Left ventricle myocardium superior (tissue), 1 donor: ENCODE data around the gene DLGAP1. TPM values are rescaled to one million over a fixed set of nuclear protein-coding genes. Genes with fewer than 3 reads are reported as not detected.
A peak's percentile ranks its signal among the peaks of the same experiment; 100 is the strongest.

ENCODE experiments used
- ATAC-seq: fragments of 200-7000 bp; cut with Tn5 transposase; one replicate; pipeline ENCODE4 v1.9.1; 2020; ENCODE audit warnings: mild to moderate bottlenecking, moderate library complexity
- DNase-seq: peaks from one replicate; pipeline ENCODE4 v3.0.0-alpha.2; 2020
- intact Hi-C: fragments of 100-400 bp; cut with micrococcal nuclease; formaldehyde crosslinking; loops from one replicate; pipeline ENCODE4 v1.11.0; 2022
- total RNA-seq: library from RNA; stranded (reverse); fragmentation: NEBNext Ultra II Directional; extraction: Animal tissue kit (Norgen Biotek cat#: 25700); gene quantifications from one replicate; pipeline ENCODE4 v1.2.1, GENCODE V29; 2021
- donor health status: DM: no; HTN: yes; CAD: no; lungs with severe emphysema.

The DLGAP1 gene
- total RNA-seq, 1 donor from 2014 or later: not detected

DNA sequence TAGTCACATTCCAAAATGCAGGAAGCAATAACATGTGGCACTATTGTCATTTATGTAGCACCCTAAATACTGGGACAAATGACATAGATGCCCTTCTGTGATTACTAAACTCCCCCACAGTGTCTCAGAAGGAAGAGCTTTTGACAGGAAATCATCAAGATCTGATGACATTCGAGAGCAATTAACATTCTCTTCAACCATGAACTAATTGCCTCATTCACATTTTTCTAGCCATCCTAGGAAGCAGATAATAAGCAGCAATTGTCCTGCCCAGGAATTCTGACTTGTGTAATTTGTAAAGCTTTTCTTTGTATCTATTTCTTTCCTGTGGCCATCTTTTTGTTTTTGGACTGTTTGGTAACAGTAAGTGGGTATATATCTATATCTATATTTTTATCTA lies 712.6 kb downstream of the DLGAP1 start:
- intact Hi-C loops: no loop called here
- ATAC-seq (no peak), DNase-seq (no peak)

DNA sequence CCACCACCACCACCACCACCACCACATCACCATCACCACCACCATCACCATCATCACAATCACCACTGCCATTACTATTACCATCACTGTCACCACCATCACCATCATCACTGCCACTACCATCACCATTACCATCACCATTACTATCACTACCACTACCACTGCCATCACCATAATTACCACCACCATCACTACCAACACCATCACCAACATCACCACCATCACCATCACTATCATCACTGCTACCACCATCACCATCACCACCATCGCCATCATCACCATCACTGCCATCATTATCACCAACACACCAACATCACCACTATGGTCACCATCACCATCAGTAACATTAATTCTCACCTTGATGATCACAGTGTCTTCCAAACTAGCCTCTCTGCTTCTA lies 713.8 kb downstream of the DLGAP1 start:
- intact Hi-C loops: no loop called here
- no peak for DNase-seq
- ATAC-seq: no peak

- ATAC-seq (no peak), DNase-seq (no peak)
- intact Hi-C loops: no loop called here
Measured at GRCh38 chr18:3728704-3729437, 726.2 kb downstream of the DLGAP1 start.

GRCh38 chr18:3727274-3727673 lies 727.8 kb downstream of the DLGAP1 start:
- intact Hi-C loops: no loop called here
- no peak for DNase-seq
- no peak for ATAC-seq

DNA sequence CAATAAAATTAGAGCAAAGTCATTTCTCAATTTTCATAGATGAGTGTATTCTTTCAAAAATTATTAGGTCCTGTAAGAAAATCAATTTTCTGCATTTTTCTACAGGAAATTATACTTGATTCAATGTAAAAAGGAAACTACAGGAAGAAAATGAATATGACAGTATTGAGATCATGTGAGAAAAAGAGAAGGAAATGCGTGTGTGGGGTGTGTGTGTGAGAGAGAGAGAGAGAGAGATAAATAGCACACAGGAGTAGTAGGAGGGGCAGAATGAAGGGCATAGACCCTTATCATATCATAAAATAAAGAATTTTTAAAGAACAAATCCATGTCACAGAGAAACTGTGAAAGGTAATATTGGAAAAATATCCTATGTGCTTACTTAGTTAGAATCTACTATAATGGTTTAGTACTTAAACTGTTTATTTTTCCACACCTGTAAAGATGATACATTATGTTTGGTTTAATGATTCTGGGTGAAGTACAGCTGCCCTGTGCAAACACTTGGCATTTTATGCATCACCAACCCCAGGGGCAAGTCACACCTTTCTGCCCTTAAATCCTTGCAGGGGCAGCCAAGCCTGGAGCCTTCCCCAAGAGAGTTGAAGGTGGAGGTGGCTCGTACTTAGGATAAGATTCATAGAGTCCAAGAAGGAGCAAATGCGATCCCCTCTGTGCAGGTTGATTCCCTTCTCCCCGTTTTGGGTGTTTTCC lies 728.7 kb downstream of the DLGAP1 start:
- no peak for DNase-seq
- intact Hi-C loops: no loop called here
- no peak for ATAC-seq

DNA sequence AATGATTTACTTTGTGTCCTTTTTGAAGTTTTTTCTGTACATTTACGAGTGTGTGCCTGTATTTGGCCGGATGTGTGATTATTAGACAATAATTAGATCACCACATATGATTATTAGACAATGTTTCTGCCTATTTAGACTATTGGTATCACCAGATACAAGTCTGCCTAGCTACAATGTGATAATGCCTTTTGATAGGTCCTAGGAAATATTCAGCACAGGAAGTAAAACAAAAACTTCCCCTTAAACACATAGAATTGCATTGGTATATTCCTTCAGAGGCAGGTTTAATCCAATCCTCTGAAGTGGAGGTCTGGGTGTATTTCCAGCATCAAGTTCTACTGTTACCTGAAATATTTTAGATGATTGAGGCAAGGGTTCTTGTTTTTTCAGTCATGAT lies 730.0 kb downstream of the DLGAP1 start:
- intact Hi-C loops: no loop called here
- ATAC-seq (no peak), DNase-seq (no peak)

GRCh38 chr18:3723554-3723953 lies 731.6 kb downstream of the DLGAP1 start:
- ATAC-seq: no peak
- intact Hi-C loops: no loop called here
- no peak for DNase-seq

DNA sequence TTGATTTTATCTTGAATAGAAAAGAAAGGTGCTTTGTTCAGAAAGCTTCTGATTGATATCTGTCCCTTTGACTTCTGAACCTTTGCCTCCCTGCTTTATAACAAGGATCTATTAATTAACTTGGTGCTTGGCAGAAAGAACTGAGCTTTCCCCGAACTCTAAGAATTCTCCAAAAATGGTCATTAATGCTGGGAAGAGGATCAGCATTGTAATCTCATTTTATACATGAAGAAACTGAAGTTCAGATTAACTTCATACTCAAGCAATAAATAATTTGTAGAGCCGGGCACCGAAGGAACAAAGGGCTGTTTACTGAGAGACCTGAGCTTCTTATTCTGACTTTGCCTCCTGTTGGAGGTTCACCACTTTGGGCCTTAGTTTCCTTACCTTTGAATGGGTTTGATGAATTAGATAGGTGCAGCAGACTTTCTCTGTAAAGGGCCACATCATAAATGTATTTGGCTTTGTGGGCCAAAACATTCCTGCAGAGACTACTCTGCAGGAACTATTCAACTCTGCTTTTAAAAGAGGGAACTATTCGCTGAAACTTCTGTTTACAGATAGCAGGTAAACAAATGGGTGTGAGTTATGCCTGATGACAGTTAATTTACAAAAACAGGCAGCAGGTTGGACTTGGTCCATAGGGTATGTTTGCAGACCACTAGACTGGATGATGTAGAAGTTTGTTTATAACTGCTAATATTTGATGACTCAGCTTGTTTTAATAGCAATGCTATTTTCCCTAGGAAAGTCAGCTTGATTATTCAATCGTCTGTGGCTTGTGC lies 732.3 kb downstream of the DLGAP1 start:
- ATAC-seq: no peak
- no peak for DNase-seq
- intact Hi-C loops: no loop called here

GRCh38 chr18:3721771-3722648 lies 733.1 kb downstream of the DLGAP1 start:
- peak; percentile 34 for ATAC-seq
- no peak for DNase-seq
- intact Hi-C loops: no loop called here

- no peak for ATAC-seq
- no peak for DNase-seq
- intact Hi-C loops: no loop called here
Measured at GRCh38 chr18:3720818-3721545, 734.1 kb downstream of the DLGAP1 start.

DNA sequence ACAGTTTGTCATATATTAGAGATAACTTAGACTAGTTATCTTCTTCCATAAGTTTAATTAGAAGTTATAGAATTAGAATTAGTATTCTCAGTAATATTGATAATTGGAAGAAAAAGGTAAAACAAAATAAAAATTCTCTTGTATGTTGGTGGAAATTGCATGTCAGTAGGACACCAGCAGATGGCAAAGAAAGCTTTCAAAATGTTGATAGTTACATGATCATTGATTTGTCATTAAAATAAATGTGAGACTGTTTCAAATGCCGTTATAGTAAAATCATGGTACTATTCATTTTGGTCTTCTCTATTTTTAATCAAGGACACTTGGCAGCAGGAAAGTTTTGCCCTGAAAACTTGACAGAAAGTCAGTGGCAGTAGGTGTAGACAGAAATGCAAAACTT lies 734.9 kb downstream of the DLGAP1 start:
- intact Hi-C loops: no loop called here
- DNase-seq: no peak
- ATAC-seq: no peak

DNA sequence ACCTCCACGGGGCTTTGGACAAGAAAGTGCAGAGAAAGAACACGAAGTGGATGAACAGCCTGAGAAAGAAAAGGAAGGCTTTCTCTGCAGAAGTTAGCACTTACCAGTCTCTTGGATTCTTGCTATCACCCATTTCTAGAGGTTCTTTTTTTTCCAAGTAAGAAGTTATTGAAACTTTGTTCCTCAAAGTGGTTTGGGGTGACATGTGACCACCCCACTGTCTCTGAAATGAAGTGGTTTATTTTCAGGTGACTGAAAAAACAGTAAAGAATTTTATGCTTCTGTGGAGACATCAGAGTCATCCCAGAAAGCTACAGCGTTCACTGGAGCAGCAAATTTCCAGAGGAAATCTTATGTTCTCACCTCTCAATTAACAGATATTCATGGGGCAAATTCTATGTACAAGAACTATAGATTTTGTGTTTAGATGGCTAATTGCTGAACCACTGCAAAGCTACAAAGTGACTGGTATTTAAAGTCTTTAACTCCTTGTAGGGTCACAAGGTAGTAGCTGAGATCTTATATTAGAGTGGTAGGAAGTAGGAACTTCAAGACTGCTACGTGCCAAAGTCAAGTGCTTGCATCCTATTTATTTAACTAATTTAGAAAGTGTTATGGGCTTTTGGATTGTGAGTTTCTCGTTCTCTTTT lies 737.6 kb downstream of the DLGAP1 start:
- no peak for ATAC-seq
- DNase-seq: no peak
- intact Hi-C loops: no loop called here

DNA sequence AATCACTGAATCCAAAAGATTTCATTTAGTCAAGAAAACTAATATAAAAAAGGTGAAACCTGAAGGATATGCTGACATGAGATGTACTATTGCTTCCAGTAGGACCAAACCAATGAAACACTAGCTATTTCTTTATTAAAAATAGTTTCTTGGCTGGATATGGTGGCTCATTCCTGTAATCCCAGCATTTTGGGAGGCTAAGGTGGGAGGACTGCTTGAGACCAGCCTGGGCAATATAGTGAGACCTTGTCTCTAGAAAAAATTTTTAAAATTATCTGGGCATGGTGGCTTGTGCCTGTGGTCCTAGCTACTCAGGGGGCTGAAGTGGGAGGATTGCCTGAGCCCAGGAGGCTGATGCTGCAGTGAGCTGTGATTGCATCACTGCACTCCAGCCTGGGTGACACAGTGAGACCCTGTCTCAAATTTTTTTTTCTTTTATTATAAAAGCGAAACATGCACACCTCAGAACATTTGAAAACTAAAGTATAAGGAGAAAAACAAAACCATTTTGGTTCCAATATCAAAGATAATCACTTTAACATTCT lies 738.9 kb downstream of the DLGAP1 start:
- DNase-seq (no peak), ATAC-seq (no peak)
- intact Hi-C loops: no loop called here

- no peak for ATAC-seq
- no peak for DNase-seq
- intact Hi-C loops: no loop called here
Measured at GRCh38 chr18:3715231-3716080, 739.7 kb downstream of the DLGAP1 start.

- intact Hi-C loops: no loop called here
- no peak for ATAC-seq
Measured at GRCh38 chr18:3713708-3714107, 741.4 kb downstream of the DLGAP1 start.

GRCh38 chr18:3713166-3713565 lies 741.9 kb downstream of the DLGAP1 start:
- intact Hi-C loops: no loop called here
- DNase-seq (no peak), ATAC-seq (no peak)

More at GRCh38 chr18:3713708-3714107, 741.4 kb downstream of the DLGAP1 start:
- DNase-seq: no peak

- intact Hi-C loops: no loop called here
- ATAC-seq: no peak
- no peak for DNase-seq
Measured at GRCh38 chr18:3712491-3712890, 742.6 kb downstream of the DLGAP1 start.
